ENCODE results near the gene NRG2. TPM values are rescaled to one million over a fixed set of nuclear protein-coding genes. Genes with fewer than 3 reads are reported as not detected.

The NRG2 gene
- total RNA-seq, 1 experiment from 2014 or later = 0.91 TPM

- no peak for DNase-seq (ENCODE audit: low read depth, low spot score)
- H3K9me2 ChIP-seq (ENCODE audit: insufficient read depth) = no peaks in the 10 kb centered on the region
- H3K4me1 ChIP-seq (ENCODE audit: control insufficient read depth in 1 of 2, insufficient read depth in 2 of 2, low read length in 2 of 2) = no peaks in the 10 kb centered on the region
- RAD21 ChIA-PET (ENCODE audit: low non-redundant PET in 1 of 2, low total read pairs in 2 of 2, uncharacterized antibody in 2 of 2, unreplicated experiment in 2 of 2) = no interaction called here
- no peak overlapping the region for H3K27ac ChIP-seq (ENCODE audit: low read depth, low read length)
- BruUV-seq (replicated peaks) = no TSS peak
- CTCF ChIA-PET = no interaction called here
- TF ChIP-seq, protein P1, sequence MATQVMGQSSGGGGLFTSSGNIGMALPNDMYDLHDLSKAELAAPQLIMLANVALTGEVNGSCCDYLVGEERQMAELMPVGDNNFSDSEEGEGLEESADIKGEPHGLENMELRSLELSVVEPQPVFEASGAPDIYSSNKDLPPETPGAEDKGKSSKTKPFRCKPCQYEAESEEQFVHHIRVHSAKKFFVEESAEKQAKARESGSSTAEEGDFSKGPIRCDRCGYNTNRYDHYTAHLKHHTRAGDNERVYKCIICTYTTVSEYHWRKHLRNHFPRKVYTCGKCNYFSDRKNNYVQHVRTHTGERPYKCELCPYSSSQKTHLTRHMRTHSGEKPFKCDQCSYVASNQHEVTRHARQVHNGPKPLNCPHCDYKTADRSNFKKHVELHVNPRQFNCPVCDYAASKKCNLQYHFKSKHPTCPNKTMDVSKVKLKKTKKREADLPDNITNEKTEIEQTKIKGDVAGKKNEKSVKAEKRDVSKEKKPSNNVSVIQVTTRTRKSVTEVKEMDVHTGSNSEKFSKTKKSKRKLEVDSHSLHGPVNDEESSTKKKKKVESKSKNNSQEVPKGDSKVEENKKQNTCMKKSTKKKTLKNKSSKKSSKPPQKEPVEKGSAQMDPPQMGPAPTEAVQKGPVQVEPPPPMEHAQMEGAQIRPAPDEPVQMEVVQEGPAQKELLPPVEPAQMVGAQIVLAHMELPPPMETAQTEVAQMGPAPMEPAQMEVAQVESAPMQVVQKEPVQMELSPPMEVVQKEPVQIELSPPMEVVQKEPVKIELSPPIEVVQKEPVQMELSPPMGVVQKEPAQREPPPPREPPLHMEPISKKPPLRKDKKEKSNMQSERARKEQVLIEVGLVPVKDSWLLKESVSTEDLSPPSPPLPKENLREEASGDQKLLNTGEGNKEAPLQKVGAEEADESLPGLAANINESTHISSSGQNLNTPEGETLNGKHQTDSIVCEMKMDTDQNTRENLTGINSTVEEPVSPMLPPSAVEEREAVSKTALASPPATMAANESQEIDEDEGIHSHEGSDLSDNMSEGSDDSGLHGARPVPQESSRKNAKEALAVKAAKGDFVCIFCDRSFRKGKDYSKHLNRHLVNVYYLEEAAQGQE (IDR thresholded peaks at IDR 0.05; ENCODE audit: low read depth) = no peak
- no peak for TF ChIP-seq CBX3 (IDR thresholded peaks at IDR 0.05; ENCODE audit: low read depth)
- TF ChIP-seq, protein P2, sequence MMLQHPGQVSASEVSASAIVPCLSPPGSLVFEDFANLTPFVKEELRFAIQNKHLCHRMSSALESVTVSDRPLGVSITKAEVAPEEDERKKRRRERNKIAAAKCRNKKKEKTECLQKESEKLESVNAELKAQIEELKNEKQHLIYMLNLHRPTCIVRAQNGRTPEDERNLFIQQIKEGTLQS (IDR thresholded peaks at IDR 0.05) = no peak
- TF ChIP-seq POLR2AphosphoS5 (IDR thresholded peaks at IDR 0.05; ENCODE audit: low read depth, low read length) = no peak
- TF ChIP-seq SP1 (IDR thresholded peaks at IDR 0.05; ENCODE audit: low read depth) = no peak
- no peak for TF ChIP-seq SRF (IDR thresholded peaks at IDR 0.05; ENCODE audit: low read depth)
- no peak for TF ChIP-seq ZBTB33 (IDR thresholded peaks at IDR 0.05; ENCODE audit: extremely low read depth, insufficient replicate concordance, low read length)
- no peak for TF ChIP-seq ELF1 (IDR thresholded peaks at IDR 0.05; ENCODE audit: borderline replicate concordance, low read depth)
- no peak for TF ChIP-seq JUND (IDR thresholded peaks at IDR 0.05)
- TF ChIP-seq, protein P3, sequence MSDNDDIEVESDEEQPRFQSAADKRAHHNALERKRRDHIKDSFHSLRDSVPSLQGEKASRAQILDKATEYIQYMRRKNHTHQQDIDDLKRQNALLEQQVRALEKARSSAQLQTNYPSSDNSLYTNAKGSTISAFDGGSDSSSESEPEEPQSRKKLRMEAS (IDR thresholded peaks at IDR 0.05) = no peak
- no peak for TF ChIP-seq TCF7L2 (IDR thresholded peaks at IDR 0.05; ENCODE audit: borderline replicate concordance, extremely low read depth, insufficient read depth, insufficient read length)
- TF ChIP-seq YY1 (IDR thresholded peaks at IDR 0.05; ENCODE audit: extremely low read depth, insufficient replicate concordance, low read depth, low read length) = no peak
- no peak for TF ChIP-seq ZNF274 (IDR thresholded peaks at IDR 0.05; ENCODE audit: low read depth, low read length)
- TF ChIP-seq POLR2A (IDR thresholded peaks at IDR 0.05; ENCODE audit: borderline replicate concordance, extremely low read depth, insufficient read depth, insufficient read length) = no peak
- TF ChIP-seq CEBPB (IDR thresholded peaks at IDR 0.05; ENCODE audit: low read depth) = no peak
- no peak for TF ChIP-seq EGR1 (IDR thresholded peaks at IDR 0.05; ENCODE audit: low read depth)
- no peak for TF ChIP-seq FOSL1 (IDR thresholded peaks at IDR 0.05; ENCODE audit: low read depth)
- no peak for TF ChIP-seq ZFX (IDR thresholded peaks at IDR 0.05)
- H2AFZ ChIP-seq (ENCODE audit: low read depth, low read length, poor library complexity, severe bottlenecking) = no peak overlapping the region
- no peaks in the 10 kb centered on the region for H3K36me3 ChIP-seq (ENCODE audit: control insufficient read depth in 1 of 2, insufficient read depth in 2 of 2, low read length in 2 of 2)
- no peaks in the 10 kb centered on the region for H3K27me3 ChIP-seq (ENCODE audit: insufficient read depth, low read length)
- POLR2A ChIA-PET = no interaction called here
- ATAC-seq = no peak
- no peaks in the 10 kb centered on the region for H4K20me1 ChIP-seq (ENCODE audit: insufficient read depth)
- H3K4me3 ChIP-seq (replicated peaks in 1 of 2; ENCODE audit: low read depth in 1 of 2, low read length in 2 of 2) = no peak overlapping the region
- no peaks in the 10 kb centered on the region for H3K9me3 ChIP-seq (ENCODE audit: control insufficient read depth in 1 of 2, insufficient read depth in 1 of 2, low read depth in 1 of 2, low read length in 2 of 2)
- H3K9ac ChIP-seq (ENCODE audit: low read length) = no peak overlapping the region
- no peaks in the 10 kb centered on the region for H3K79me2 ChIP-seq (ENCODE audit: insufficient read depth, low read length)
- intact Hi-C loops (cut with micrococcal nuclease) = no loop called here
- H3K4me2 ChIP-seq (ENCODE audit: low read length) = no peak overlapping the region
Observed at GRCh38 chr5:139976703-139977102, 66.4 kb downstream of the NRG2 start.
